ENCODE data around the gene TTL. TPM values are rescaled to one million over a fixed set of nuclear protein-coding genes. Genes with fewer than 3 reads are reported as not detected.

Gene TTL
- total RNA-seq, 1 donor from 2014 or later: 81.3 TPM

DNA sequence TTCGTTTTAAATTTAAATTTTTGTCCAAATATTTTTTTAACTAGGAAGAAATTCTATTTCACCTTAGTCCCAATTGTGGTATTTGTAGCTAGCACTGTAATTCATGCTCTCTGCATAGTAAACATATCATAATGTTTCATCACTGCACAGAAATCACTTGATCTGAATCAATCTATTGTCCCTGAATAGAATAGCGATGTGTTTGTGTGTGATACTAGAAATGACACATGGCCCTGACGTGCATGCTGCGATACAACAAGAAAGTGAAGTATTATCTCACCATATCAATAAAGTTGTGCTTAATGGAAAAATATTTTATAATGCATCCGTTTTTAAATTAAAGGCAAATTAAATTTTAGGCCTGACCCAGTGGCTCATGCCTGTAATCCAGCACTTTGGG lies 10.0 kb downstream of the TTL start:
- H3K4me1 Mint-ChIP-seq: peaks cover 2% of the 10 kb centered on the region
- Histone ChIP-seq H3K4me1 (no peaks in the 10 kb centered on the region), H4K20me1 (ENCODE audit: low read depth) (peaks cover 23% of the 10 kb centered on the region), H3F3A (ENCODE audit: low read depth) (no peaks in the 10 kb centered on the region), H3K27ac (no peak overlapping the region), H3K4me3 (no peak overlapping the region), H3K36me3 (peaks cover 9% of the 10 kb centered on the region), H3K4me2 (no peak overlapping the region), H3K9me3 (ENCODE audit: low read depth) (no peaks in the 10 kb centered on the region), H3K27me3 (no peaks in the 10 kb centered on the region), H2AFZ (replicated peaks) (no peak overlapping the region), H3K9ac (no peak overlapping the region), H3K79me2 (ENCODE audit: low read depth) (peaks cover 40% of the 10 kb centered on the region)
- H3K27ac Mint-ChIP-seq: no peak overlapping the region
- H3K36me3 Mint-ChIP-seq: peaks cover 19% of the 10 kb centered on the region
- no peaks in the 10 kb centered on the region for H3K27me3 Mint-ChIP-seq (ENCODE audit: insufficient read depth, low read depth)
- H3K4me3 Mint-ChIP-seq: no peak overlapping the region
- no peak for TF ChIP-seq EZH2phosphoT487 (IDR thresholded peaks at IDR 0.05)
- TF ChIP-seq, protein P1, sequence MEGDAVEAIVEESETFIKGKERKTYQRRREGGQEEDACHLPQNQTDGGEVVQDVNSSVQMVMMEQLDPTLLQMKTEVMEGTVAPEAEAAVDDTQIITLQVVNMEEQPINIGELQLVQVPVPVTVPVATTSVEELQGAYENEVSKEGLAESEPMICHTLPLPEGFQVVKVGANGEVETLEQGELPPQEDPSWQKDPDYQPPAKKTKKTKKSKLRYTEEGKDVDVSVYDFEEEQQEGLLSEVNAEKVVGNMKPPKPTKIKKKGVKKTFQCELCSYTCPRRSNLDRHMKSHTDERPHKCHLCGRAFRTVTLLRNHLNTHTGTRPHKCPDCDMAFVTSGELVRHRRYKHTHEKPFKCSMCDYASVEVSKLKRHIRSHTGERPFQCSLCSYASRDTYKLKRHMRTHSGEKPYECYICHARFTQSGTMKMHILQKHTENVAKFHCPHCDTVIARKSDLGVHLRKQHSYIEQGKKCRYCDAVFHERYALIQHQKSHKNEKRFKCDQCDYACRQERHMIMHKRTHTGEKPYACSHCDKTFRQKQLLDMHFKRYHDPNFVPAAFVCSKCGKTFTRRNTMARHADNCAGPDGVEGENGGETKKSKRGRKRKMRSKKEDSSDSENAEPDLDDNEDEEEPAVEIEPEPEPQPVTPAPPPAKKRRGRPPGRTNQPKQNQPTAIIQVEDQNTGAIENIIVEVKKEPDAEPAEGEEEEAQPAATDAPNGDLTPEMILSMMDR (IDR thresholded peaks at IDR 0.05): no peak
- no peak for TF ChIP-seq EZH2 (IDR thresholded peaks at IDR 0.05)
- no peak for DNase-seq (ENCODE audit: low spot score)
- no peaks in the 10 kb centered on the region for H3K9me3 Mint-ChIP-seq

GRCh38 chr2:112493048-112493447 lies 11.1 kb downstream of the TTL start:
- Mint-ChIP-seq H3K36me3 (peaks cover 15% of the 10 kb centered on the region), H3K27ac (no peak overlapping the region), H3K27me3 (ENCODE audit: insufficient read depth, low read depth) (no peaks in the 10 kb centered on the region), H3K4me3 (no peak overlapping the region), H3K4me1 (peaks cover 2% of the 10 kb centered on the region), H3K9me3 (no peaks in the 10 kb centered on the region)
- DNase-seq (ENCODE audit: low spot score): no peak
- no peaks in the 10 kb centered on the region for H3K9me3 ChIP-seq (ENCODE audit: low read depth)
- H3K27ac ChIP-seq: no peak overlapping the region
- H3K27me3 ChIP-seq: no peaks in the 10 kb centered on the region
- no peaks in the 10 kb centered on the region for H3F3A ChIP-seq (ENCODE audit: low read depth)
- H3K4me2 ChIP-seq: no peak overlapping the region
- H2AFZ ChIP-seq (replicated peaks): no peak overlapping the region
- H3K79me2 ChIP-seq (ENCODE audit: low read depth): peaks cover 30% of the 10 kb centered on the region
- peaks cover 9% of the 10 kb centered on the region for H3K36me3 ChIP-seq
- peaks cover 18% of the 10 kb centered on the region for H4K20me1 ChIP-seq (ENCODE audit: low read depth)
- H3K9ac ChIP-seq: no peak overlapping the region
- H3K4me3 ChIP-seq: no peak overlapping the region
- no peak for TF ChIP-seq EZH2phosphoT487 (IDR thresholded peaks at IDR 0.05)
- no peak for TF ChIP-seq EZH2 (IDR thresholded peaks at IDR 0.05)
- TF ChIP-seq, protein P1 (IDR thresholded peaks at IDR 0.05): no peak
- H3K4me1 ChIP-seq: no peaks in the 10 kb centered on the region

DNA sequence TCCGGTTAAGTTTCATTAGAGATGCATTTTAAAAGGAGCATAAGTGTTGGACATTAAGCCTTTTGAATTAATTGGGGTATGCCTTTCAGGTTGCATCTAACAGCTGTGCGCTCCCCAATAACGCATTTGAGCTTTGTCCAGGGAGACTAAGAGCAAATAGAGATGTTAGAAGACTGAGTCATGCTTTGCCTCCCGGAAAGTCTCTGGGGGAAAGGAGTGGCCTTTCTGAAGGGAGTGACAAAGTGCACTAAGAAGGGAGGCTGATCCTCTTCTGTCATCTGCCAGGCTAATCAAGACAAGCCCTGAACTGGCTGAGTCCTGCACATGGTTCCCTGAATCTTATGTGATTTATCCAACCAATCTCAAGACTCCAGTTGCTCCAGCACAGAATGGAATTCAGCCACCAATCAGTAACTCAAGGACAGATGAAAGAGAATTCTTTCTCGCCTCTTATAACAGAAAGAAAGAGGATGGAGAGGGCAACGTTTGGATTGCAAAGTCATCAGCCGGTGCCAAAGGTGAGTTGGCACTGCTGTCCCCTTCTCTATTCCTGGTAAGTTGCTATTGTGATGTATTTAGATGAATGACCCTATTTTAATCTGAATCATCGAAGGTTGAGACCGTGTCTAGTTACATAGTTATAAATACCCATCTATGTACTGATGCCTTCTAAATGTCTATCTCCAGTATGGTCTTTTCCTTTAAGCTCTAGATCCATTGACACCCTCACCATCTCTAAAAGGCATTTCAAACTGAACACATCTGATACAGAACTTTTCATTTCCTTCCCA lies 12.1 kb downstream of the TTL start:
- H3K36me3 ChIP-seq: peaks cover 8% of the 10 kb centered on the region
- DNase-seq (ENCODE audit: low spot score): no peak
- H3F3A ChIP-seq (ENCODE audit: low read depth): no peaks in the 10 kb centered on the region
- no peak for TF ChIP-seq EZH2phosphoT487 (IDR thresholded peaks at IDR 0.05)
- TF ChIP-seq, protein P1 (IDR thresholded peaks at IDR 0.05): no peak
- H3K27ac Mint-ChIP-seq: no peak overlapping the region
- H3K4me3 ChIP-seq: no peak overlapping the region
- H3K9ac ChIP-seq: no peak overlapping the region
- peaks cover 22% of the 10 kb centered on the region for H3K79me2 ChIP-seq (ENCODE audit: low read depth)
- peaks cover 2% of the 10 kb centered on the region for H3K4me1 Mint-ChIP-seq
- H3K27ac ChIP-seq: no peak overlapping the region
- no peaks in the 10 kb centered on the region for H3K4me1 ChIP-seq
- H2AFZ ChIP-seq (replicated peaks): no peak overlapping the region
- no peaks in the 10 kb centered on the region for H3K27me3 Mint-ChIP-seq (ENCODE audit: insufficient read depth, low read depth)
- no peak overlapping the region for H3K4me3 Mint-ChIP-seq
- H3K9me3 Mint-ChIP-seq: no peaks in the 10 kb centered on the region
- peaks cover 18% of the 10 kb centered on the region for H4K20me1 ChIP-seq (ENCODE audit: low read depth)
- H3K36me3 Mint-ChIP-seq: peaks cover 12% of the 10 kb centered on the region
- no peaks in the 10 kb centered on the region for H3K9me3 ChIP-seq (ENCODE audit: low read depth)
- H3K27me3 ChIP-seq: no peaks in the 10 kb centered on the region
- H3K4me2 ChIP-seq: no peak overlapping the region
